H9 (cell line): Measurements from ENCODE around the gene SELENOS. TPM values are rescaled to one million over a fixed set of nuclear protein-coding genes. Genes with fewer than 3 reads are reported as not detected.
A peak's percentile ranks its signal among the peaks of the same experiment; 100 is the strongest.

Source experiments
- DNase-seq: peaks from one replicate; pipeline ENCODE4 v3.0.0-alpha.2; 2017
- H2AFZ ChIP-seq: one replicate; pipeline ENCODE4 v1.6.1; 2013; ENCODE audit warnings: mild to moderate bottlenecking, low read length, control low read depth, moderate library complexity
- H2AK5ac ChIP-seq: 2 replicates; pipeline ENCODE4 v1.6.1; 2013; ENCODE audit warnings: low read length, control low read depth, mixed read lengths; ENCODE audit not compliant: insufficient read length
- H2BK120ac ChIP-seq: one replicate; pipeline ENCODE4 v1.6.1; 2013; ENCODE audit warnings: low read depth, mild to moderate bottlenecking, low read length, control low read depth, inconsistent platforms; ENCODE audit not compliant: poor library complexity, severe bottlenecking
- H2BK12ac ChIP-seq: 2 replicates; pipeline ENCODE4 v1.6.1; 2013; ENCODE audit warnings: low read length, control low read depth, mixed read lengths, low read depth; ENCODE audit not compliant: insufficient read length
- H2BK15ac ChIP-seq: 2 replicates; pipeline ENCODE4 v1.6.1; 2013; ENCODE audit warnings: low read depth, low read length, control low read depth
- H2BK20ac ChIP-seq: one replicate; pipeline ENCODE4 v1.6.1; 2013; ENCODE audit warnings: low read depth, mild to moderate bottlenecking, low read length, control low read depth, inconsistent platforms; ENCODE audit not compliant: poor library complexity, severe bottlenecking
- H2BK5ac ChIP-seq: 2 replicates; pipeline ENCODE4 v1.6.1; 2013; ENCODE audit warnings: low read length, control low read depth, mixed read lengths; ENCODE audit not compliant: insufficient read length
- H3K14ac ChIP-seq: 2 replicates; pipeline ENCODE4 v1.6.1; 2013; ENCODE audit warnings: low read length, control low read depth; ENCODE audit not compliant: insufficient read depth
- H3K18ac ChIP-seq: 2 replicates; pipeline ENCODE4 v1.6.1; 2013; ENCODE audit warnings: low read depth, mild to moderate bottlenecking, mixed read lengths, low read length, control low read depth; ENCODE audit not compliant: insufficient read length
- H3K23ac ChIP-seq: 2 replicates; pipeline ENCODE4 v1.6.1; 2013; ENCODE audit warnings: low read length, control low read depth, mixed read lengths, low read depth; ENCODE audit not compliant: insufficient read length
- H3K23me2 ChIP-seq: 2 replicates; pipeline ENCODE4 v1.6.1; 2013; ENCODE audit warnings: low read depth, mild to moderate bottlenecking, mixed read lengths, low read length, control low read depth; ENCODE audit not compliant: insufficient read length, poor library complexity, severe bottlenecking
- H3K27ac ChIP-seq: 2 replicates; pipeline ENCODE4 v1.5.1; 2013; ENCODE audit warnings: low read length, control low read depth, mixed read lengths, low read depth; ENCODE audit not compliant: insufficient read length
- H3K27me3 ChIP-seq: 2 replicates; pipeline ENCODE4 v1.6.1; 2013; ENCODE audit warnings: low read length, control low read depth, inconsistent platforms; ENCODE audit not compliant: insufficient read depth
- H3K4ac ChIP-seq: 2 replicates; pipeline ENCODE4 v1.6.1; 2013; ENCODE audit warnings: low read depth, mild to moderate bottlenecking, control low read depth, inconsistent platforms, low read length, moderate library complexity
- H3K4me1 ChIP-seq: 2 replicates; pipeline ENCODE4 v1.6.1; 2013; ENCODE audit warnings: low read length, control low read depth, inconsistent platforms; ENCODE audit not compliant: insufficient read depth
- H3K4me2 ChIP-seq: 2 replicates; pipeline ENCODE4 v1.6.1; 2013; ENCODE audit warnings: low read length, control low read depth, mixed read lengths; ENCODE audit not compliant: insufficient read length, insufficient read depth
- H3K56ac ChIP-seq: 2 replicates; pipeline ENCODE4 v1.6.1; 2013; ENCODE audit warnings: low read depth, mild to moderate bottlenecking, mixed read lengths, low read length, control low read depth; ENCODE audit not compliant: insufficient read length
- H3K79me1 ChIP-seq: 2 replicates; pipeline ENCODE4 v1.6.1; 2013; ENCODE audit warnings: low read depth, mild to moderate bottlenecking, moderate library complexity, low read length, control low read depth, inconsistent platforms; ENCODE audit not compliant: insufficient read depth, poor library complexity, severe bottlenecking
- H3K79me2 ChIP-seq: 2 replicates; pipeline ENCODE4 v1.6.1; 2013; ENCODE audit warnings: low read length, control low read depth, inconsistent platforms; ENCODE audit not compliant: insufficient read depth
- H3K9ac ChIP-seq: 2 replicates; pipeline ENCODE4 v1.6.1; 2013; ENCODE audit warnings: low read length, control low read depth, mixed read lengths; ENCODE audit not compliant: insufficient read length; ENCODE audit errors: extremely low read depth
- H3K9me3 ChIP-seq: one replicate; pipeline ENCODE4 v1.6.1; 2013; ENCODE audit warnings: low read depth, low read length, inconsistent platforms; ENCODE audit not compliant: control insufficient read depth
- H3T11ph ChIP-seq: one replicate; pipeline ENCODE4 v1.6.1; 2013; ENCODE audit warnings: mild to moderate bottlenecking, low read length, control low read depth, inconsistent platforms
- H4K20me1 ChIP-seq: one replicate; pipeline ENCODE4 v1.6.1; 2013; ENCODE audit not compliant: control insufficient read depth, insufficient read length, insufficient read depth
- H4K5ac ChIP-seq: 2 replicates; pipeline ENCODE4 v1.6.1; 2013; ENCODE audit warnings: low read depth, mild to moderate bottlenecking, mixed read lengths, low read length, control low read depth; ENCODE audit not compliant: insufficient read length
- H4K8ac ChIP-seq: replicated peaks from 2 replicates; pipeline ENCODE4 v1.6.1; 2013; ENCODE audit warnings: low read length, control low read depth, mixed read lengths, low read depth; ENCODE audit not compliant: insufficient read length
- H4K91ac ChIP-seq: 2 replicates; pipeline ENCODE4 v1.6.1; 2013; ENCODE audit warnings: low read depth, mild to moderate bottlenecking, moderate library complexity, mixed read lengths, low read length, control low read depth; ENCODE audit not compliant: insufficient read length
- H3K27ac Mint-ChIP-seq, 3 experiments: 2 replicates in 2 of 3; 3 replicates in 1 of 3; pipeline ENCODE4 v1.8.0; 2020 to 2021; ENCODE audit warnings: mixed read lengths in 3 of 3, mild to moderate bottlenecking in 1 of 3, moderate library complexity in 1 of 3
- H3K27me3 Mint-ChIP-seq: 2 replicates; pipeline ENCODE4 v1.8.0; 2021; ENCODE audit warnings: low read depth, mild to moderate bottlenecking, moderate library complexity, mixed read lengths
- H3K36me3 Mint-ChIP-seq, 3 experiments: 2 replicates in 2 of 3; 3 replicates in 1 of 3; pipeline ENCODE4 v1.8.0; 2020 to 2021; ENCODE audit warnings: low read depth in 3 of 3, mixed read lengths in 3 of 3; ENCODE audit not compliant: insufficient read depth in 1 of 3
- H3K4me1 Mint-ChIP-seq, 2 experiments: 2 replicates each; pipeline ENCODE4 v1.8.0; 2020; ENCODE audit warnings: mixed read lengths in 2 of 2
- H3K4me3 Mint-ChIP-seq, 2 experiments: 2 replicates in 1 of 2; 3 replicates in 1 of 2; pipeline ENCODE4 v1.8.0; 2020 to 2021; ENCODE audit warnings: mild to moderate bottlenecking in 2 of 2, mixed read lengths in 2 of 2, moderate library complexity in 1 of 2
- H3K9me3 Mint-ChIP-seq, 2 experiments: 2 replicates in 1 of 2; 3 replicates in 1 of 2; pipeline ENCODE4 v1.8.0; 2020; ENCODE audit warnings: mild to moderate bottlenecking in 2 of 2, mixed read lengths in 2 of 2, moderate library complexity in 1 of 2
- CTCF ChIP-seq: fragments of 200-600 bp; sonication (generic); conservative IDR thresholded peaks from 3 replicates; pipeline ENCODE4 v1.8.0; 2021; ENCODE audit warnings: antibody characterized with exemption, mild to moderate bottlenecking
- WGBS: extraction: QIAGEN DNeasy Blood & Tissue Kit; methylation state at CpG from one replicate; pipeline ENCODE4 v1.1.7; 2013; ENCODE audit warnings: missing lambda C conversion rate, low lambda C conversion rate, mixed read lengths; ENCODE audit not compliant: insufficient read length; ENCODE audit errors: extremely low coverage; 5-methylcytosine and 5-hydroxymethylcytosine counted together
- total RNA-seq: library from RNA; stranded (reverse); gene quantifications from 2 replicates; pipeline ENCODE4 v1.2.1, GENCODE V29; 2021

The SELENOS gene
- total RNA-seq, 1 experiment from 2014 or later = 57.7 TPM

DNA sequence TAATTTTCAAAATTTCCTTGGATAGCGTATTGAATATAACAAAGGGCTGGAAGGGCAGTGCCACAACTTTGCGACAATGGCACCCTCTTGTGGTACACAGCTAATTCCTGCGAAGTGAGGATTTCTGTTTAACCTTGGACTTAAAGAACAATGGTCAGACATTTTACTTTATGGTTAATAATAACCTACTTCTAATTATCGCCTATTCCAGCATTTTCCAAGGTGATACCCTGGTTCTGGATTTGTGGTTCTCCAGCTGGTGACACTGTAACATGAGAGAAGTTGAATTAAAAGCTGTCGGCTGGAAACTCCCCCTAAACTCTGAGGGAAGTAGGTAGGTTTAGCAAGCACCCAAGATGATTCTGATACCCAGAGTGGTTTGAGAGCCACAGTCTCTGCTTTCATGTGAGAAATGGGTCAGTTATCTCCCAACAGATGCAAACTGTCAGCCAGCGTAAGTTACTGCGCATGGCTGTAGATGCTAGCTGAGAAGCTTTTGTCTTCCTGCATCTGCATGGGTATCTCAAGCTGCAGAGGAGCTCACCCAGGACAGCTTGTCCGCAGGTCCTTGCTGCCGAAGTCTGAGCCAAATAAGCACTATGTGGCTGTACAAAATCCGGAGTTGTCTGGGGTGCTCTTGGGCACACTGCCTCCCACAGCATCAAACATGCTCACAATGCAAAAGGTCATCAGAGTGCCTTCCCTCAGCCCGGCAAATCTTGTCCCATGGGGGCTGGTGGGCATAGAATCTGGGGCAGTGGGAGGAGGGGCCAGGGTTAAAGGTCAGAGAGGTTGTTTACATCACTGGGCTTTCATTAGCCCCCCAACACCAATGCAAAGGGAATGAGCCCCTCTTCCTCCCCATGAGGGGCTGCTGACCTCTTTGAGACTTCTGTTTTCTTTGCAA lies 18.8 kb downstream of the SELENOS start:
- no peak overlapping the region for H3K23ac ChIP-seq
- H3K4me2 ChIP-seq = no peak overlapping the region
- no peak overlapping the region for H3K9ac ChIP-seq
- WGBS = no CpG with 5 or more reads among the region's 11 CpGs
- no peaks in the 10 kb centered on the region for H3K79me1 ChIP-seq
- H3K27ac ChIP-seq = no peak overlapping the region
- no peaks in the 10 kb centered on the region for H3K79me2 ChIP-seq
- H4K20me1 ChIP-seq = no peaks in the 10 kb centered on the region
- no peaks in the 10 kb centered on the region for H3K27me3 ChIP-seq
- no peak overlapping the region for H2BK12ac ChIP-seq
- H3K27ac Mint-ChIP-seq = no peak overlapping the region; a peak in 1 of 7 replicates
- no peak for DNase-seq
- no peak overlapping the region for H3T11ph ChIP-seq
- peak overlapping the region in 1 of 2 experiments; percentile 2; a peak in 1 of 5 replicates for H3K4me3 Mint-ChIP-seq
- no peak overlapping the region for H2BK120ac ChIP-seq
- peak overlapping the region; percentile 64 for H4K8ac ChIP-seq
- peaks cover 23 to 34% of the 10 kb centered on the region in 2 experiments for H3K4me1 Mint-ChIP-seq
- no peak overlapping the region for H3K4ac ChIP-seq
- no peaks in the 10 kb centered on the region; the same call in 1 of the 2 replicates for H3K27me3 Mint-ChIP-seq
- no peak overlapping the region for H3K18ac ChIP-seq
- H3K4me1 ChIP-seq = peaks cover 7% of the 10 kb centered on the region; the same call in 1 of the 2 replicates
- no peaks in the 10 kb centered on the region; a peak in 1 of 7 replicates for H3K36me3 Mint-ChIP-seq
- H4K5ac ChIP-seq = no peak overlapping the region
- H2BK5ac ChIP-seq = no peak overlapping the region
- H4K91ac ChIP-seq = peak overlapping the region; percentile 76
- no peak overlapping the region for H2AFZ ChIP-seq
- no peaks in the 10 kb centered on the region for H3K9me3 Mint-ChIP-seq
- H2BK20ac ChIP-seq = no peak overlapping the region
- no peaks in the 10 kb centered on the region for H3K9me3 ChIP-seq
- H2AK5ac ChIP-seq = no peak overlapping the region
- H2BK15ac ChIP-seq = no peak overlapping the region
- no peaks in the 10 kb centered on the region for H3K23me2 ChIP-seq
- no peak overlapping the region; the same call in 1 of the 2 replicates for H3K14ac ChIP-seq
- TF ChIP-seq CTCF = peak; percentile 97
- no peak overlapping the region for H3K56ac ChIP-seq
